NB4 (cell line): Measurements from ENCODE around the gene PCSK4.

ENCODE experiments used
- DNase-seq: peaks from one replicate; pipeline ENCODE4 v3.0.0; 2010; ENCODE audit warnings: low read depth
- H3K4me3 ChIP-seq: one replicate; pipeline ENCODE4 v1.5.1; 2011; ENCODE audit warnings: mild to moderate bottlenecking, low read depth, low read length, moderate library complexity
- MYC ChIP-seq: IDR thresholded peaks from 2 replicates; pipeline ENCODE4 v1.6.1; 2011; ENCODE audit warnings: low read depth, low read length
- POLR2A ChIP-seq: IDR thresholded peaks from 2 replicates; pipeline ENCODE4 v1.6.1; 2011; ENCODE audit warnings: mild to moderate bottlenecking; ENCODE audit not compliant: insufficient read length; ENCODE audit errors: extremely low read depth
- TF ChIP-seq, protein P1 (sequence below): IDR thresholded peaks from one replicate; pipeline ENCODE4 v1.5.1; 2012; ENCODE audit warnings: low read depth, low read length
- TF ChIP-seq, protein P2 (sequence below): IDR thresholded peaks from 2 replicates; pipeline ENCODE4 v1.6.1; 2011; ENCODE audit warnings: low read depth, low read length

The PCSK4 gene

DNA sequence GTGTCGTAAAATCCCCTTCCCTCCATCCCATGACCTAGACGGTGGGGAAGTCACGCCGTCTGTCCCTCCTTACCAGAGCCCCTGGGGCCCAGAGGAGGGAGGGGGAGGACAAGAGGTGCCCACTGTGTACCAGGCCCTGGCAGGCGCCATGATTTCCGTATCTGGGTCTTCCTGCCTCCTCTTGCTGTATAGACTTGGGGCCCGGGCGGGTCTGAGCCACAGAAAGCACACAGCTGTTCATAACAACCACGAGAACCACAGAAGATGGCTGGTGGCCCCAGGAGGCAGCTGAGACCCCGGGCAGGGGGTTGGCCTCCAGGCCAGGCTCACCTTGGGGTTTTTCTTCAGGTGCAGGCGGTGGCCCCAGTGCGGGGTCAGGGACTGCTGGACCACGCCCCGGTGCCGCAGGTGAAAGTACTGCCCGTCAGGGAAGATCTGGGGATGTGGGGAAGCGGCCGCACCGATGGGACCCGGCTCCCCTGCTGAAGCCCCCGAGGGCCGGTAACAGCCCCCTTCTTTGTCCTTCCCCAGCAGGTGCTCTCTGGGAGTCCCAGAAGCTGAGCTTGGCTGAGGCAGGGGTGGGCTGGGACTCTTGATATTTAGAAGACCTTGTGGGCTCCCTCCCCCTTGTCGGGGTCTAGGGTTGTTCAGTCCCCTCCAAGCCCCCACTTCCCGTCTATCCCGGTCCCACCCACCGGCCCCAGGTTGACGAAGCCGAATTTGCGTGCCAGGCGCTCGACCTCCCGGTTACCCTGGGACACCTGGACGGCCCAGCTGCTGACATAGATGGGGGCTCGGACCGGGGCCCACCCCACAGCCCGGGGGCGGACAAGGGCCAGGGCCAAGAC, 463 bp downstream of the PCSK4 start:
- no peak for DNase-seq
- peak overlapping the region; percentile 21 for H3K4me3 ChIP-seq
- TF ChIP-seq POLR2A (peak; percentile 32), MYC (no peak)
- TF ChIP-seq, protein P1, sequence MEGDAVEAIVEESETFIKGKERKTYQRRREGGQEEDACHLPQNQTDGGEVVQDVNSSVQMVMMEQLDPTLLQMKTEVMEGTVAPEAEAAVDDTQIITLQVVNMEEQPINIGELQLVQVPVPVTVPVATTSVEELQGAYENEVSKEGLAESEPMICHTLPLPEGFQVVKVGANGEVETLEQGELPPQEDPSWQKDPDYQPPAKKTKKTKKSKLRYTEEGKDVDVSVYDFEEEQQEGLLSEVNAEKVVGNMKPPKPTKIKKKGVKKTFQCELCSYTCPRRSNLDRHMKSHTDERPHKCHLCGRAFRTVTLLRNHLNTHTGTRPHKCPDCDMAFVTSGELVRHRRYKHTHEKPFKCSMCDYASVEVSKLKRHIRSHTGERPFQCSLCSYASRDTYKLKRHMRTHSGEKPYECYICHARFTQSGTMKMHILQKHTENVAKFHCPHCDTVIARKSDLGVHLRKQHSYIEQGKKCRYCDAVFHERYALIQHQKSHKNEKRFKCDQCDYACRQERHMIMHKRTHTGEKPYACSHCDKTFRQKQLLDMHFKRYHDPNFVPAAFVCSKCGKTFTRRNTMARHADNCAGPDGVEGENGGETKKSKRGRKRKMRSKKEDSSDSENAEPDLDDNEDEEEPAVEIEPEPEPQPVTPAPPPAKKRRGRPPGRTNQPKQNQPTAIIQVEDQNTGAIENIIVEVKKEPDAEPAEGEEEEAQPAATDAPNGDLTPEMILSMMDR = no peak
- TF ChIP-seq, protein P2, sequence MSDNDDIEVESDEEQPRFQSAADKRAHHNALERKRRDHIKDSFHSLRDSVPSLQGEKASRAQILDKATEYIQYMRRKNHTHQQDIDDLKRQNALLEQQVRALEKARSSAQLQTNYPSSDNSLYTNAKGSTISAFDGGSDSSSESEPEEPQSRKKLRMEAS = no peak

DNA sequence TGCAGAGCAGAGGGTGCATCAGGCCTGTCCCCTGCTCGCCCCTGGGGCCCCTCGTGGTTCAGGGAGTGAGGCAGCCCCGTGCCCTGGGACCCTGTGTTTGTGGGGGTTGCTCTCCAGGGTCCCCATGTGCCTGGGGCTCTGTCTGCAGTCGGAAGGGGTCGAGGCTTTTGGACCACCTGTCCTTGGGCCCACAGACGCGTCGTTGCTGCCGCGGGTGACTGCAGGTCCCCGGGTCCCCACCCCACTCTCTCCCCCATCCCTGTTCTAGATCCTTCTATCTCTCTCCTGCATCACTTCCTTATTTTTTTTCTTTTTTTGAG, 1.9 kb downstream of the PCSK4 start:
- H3K4me3 ChIP-seq = no peak overlapping the region
- DNase-seq = no peak
- TF ChIP-seq, protein P1 = no peak
- TF ChIP-seq, protein P2 = no peak
- TF ChIP-seq MYC = no peak
- no peak for TF ChIP-seq POLR2A

DNA sequence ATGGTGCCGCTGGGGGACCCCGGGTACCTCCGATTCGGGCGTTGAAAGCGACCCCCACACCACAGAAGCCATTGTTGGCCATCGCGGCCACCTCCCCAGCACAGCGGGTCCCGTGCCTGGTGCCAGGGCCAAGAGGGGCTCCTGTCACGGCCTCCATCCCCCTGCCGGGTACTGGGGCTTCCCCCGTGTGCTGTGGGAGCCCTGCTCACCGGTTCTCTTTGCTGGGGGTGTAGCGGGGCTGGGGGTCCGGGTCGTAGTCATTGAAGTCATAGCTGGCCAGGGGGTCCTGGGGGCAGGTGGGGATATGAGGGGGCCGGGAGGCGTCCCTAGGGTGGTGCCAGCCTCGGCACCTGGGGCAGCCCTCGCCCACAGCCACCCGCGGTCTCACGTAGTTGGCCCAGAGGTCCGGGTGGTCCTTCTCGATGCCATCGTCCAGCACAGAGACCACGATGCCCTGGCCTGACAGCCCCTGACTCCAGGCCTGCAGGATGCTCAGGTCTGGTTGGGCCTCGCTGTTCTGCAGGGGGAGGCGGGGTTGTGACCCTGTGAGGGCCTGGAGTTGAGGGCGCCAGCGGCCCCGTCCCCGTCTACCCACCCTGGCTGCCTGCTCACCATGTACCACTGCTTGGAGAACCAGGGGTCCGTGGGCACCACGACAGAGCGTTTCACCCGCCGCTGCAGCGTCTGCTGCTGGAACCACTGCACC, 2.4 kb downstream of the PCSK4 start:
- TF ChIP-seq, protein P1 = no peak
- TF ChIP-seq, protein P2 = no peak
- no peak for TF ChIP-seq POLR2A
- TF ChIP-seq MYC = no peak
- H3K4me3 ChIP-seq = no peak overlapping the region
- no peak for DNase-seq

DNA sequence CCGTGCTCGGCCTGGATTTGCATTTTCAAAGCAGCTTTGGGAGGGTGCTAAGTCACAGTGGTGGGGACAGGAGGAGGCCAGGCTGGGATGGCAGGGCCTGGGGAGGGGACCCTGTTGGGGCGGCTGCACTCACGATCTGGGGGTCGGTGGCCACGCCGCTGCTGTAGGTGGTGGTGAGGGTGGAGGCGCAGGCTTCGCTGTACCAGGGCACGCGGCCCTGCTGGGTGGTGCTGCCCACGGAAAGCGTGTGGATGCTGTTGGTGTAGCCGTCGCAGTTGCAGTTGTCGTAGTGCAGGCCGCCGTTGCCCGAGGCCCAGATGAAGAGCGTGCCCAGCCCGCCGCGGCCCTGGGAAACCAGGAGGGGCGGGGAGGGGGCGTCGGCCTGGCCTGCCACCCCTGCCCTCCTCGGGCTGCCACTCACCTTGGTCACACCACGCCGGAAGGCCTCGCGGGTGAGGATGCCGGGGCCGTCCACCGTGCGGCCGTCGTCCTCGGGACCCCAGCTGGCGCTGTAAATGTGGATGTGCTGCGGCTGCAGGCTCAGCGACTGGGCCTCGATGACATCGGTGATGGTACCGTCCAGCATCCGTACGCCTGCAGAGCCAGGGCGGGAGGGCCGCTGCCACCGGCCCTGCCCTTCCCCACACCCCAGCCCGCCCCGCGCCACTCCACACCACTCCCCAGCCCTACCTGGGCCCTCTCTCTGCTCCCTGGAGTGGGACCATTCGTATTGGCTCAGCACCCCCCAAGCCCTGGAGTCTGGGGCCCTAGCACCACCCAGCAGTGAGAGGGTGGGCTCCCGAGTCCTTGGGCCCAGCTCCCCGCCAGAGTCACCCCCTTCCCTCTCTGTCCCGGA, 3.2 kb downstream of the PCSK4 start:
- DNase-seq = no peak
- H3K4me3 ChIP-seq = no peak overlapping the region
- TF ChIP-seq, protein P1 = no peak
- TF ChIP-seq, protein P2 = no peak
- TF ChIP-seq MYC (no peak), POLR2A (no peak)

DNA sequence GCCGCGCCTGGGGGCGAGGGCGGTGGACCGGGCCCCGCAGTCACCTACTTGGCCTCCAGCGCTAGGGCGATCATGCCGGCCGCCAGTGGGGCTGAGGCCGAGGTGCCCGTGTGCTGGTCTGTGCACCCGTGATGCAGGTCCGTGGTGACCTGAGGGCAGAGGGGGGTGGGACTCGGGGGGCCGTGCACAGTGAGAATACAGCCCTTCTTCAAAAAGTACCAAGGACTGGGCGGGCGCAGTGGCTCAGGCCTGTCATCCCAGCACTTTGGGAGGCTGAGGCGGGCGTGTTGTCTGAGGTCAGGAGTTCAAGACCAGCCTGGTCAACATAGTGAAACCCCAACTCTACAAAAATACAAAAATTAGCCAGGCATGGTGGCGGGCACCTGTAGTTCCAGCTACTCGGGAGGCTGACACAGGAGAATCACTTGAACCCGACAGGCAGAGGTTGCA, 6.1 kb downstream of the PCSK4 start:
- H3K4me3 ChIP-seq = no peak overlapping the region
- DNase-seq = no peak
- TF ChIP-seq POLR2A (no peak), MYC (no peak)
- TF ChIP-seq, protein P2 = no peak
- TF ChIP-seq, protein P1 = no peak
